NB4 (cell line): ENCODE data around the gene AP1G2.

Experiments
- DNase-seq: peaks from one replicate; pipeline ENCODE4 v3.0.0; 2010; ENCODE audit warnings: low read depth
- H3K4me3 ChIP-seq: one replicate; pipeline ENCODE4 v1.5.1; 2011; ENCODE audit warnings: mild to moderate bottlenecking, low read depth, low read length, moderate library complexity
- CTCF ChIP-seq: IDR thresholded peaks from one replicate; pipeline ENCODE4 v1.5.1; 2012; ENCODE audit warnings: low read depth, low read length
- MAX ChIP-seq: IDR thresholded peaks from 2 replicates; pipeline ENCODE4 v1.6.1; 2011; ENCODE audit warnings: low read depth, low read length
- MYC ChIP-seq: IDR thresholded peaks from 2 replicates; pipeline ENCODE4 v1.6.1; 2011; ENCODE audit warnings: low read depth, low read length
- POLR2A ChIP-seq: IDR thresholded peaks from 2 replicates; pipeline ENCODE4 v1.6.1; 2011; ENCODE audit warnings: mild to moderate bottlenecking; ENCODE audit not compliant: insufficient read length; ENCODE audit errors: extremely low read depth

AP1G2 gene

GRCh38 chr14:23561873-23562821 lies 5.4 kb downstream of the AP1G2 start:
- no peak for DNase-seq
- H3K4me3 ChIP-seq: no peak overlapping the region
- TF ChIP-seq MAX (no peak), POLR2A (no peak), MYC (no peak), CTCF (no peak)

GRCh38 chr14:23561259-23561658 lies 6.3 kb downstream of the AP1G2 start:
- no peak for DNase-seq
- TF ChIP-seq MYC: no peak
- no peak for TF ChIP-seq POLR2A
- TF ChIP-seq MAX: no peak
- TF ChIP-seq CTCF: no peak
- no peak overlapping the region for H3K4me3 ChIP-seq

GRCh38 chr14:23559926-23560520 lies 7.6 kb downstream of the AP1G2 start:
- no peak for DNase-seq
- TF ChIP-seq MYC (no peak), POLR2A (no peak), MAX (no peak), CTCF (no peak)
- no peak overlapping the region for H3K4me3 ChIP-seq

GRCh38 chr14:23559010-23559925 lies 8.3 kb downstream of the AP1G2 start:
- TF ChIP-seq CTCF (peak; percentile 90), MYC (no peak), POLR2A (no peak)
- H3K4me3 ChIP-seq: no peak overlapping the region
- peak; percentile 72 for DNase-seq

GRCh38 chr14:23558346-23559009 lies 9.1 kb downstream of the AP1G2 start:
- no peak for DNase-seq
- TF ChIP-seq CTCF (no peak), MAX (no peak)
- H3K4me3 ChIP-seq: no peak overlapping the region
